GM19324 (cell line): ENCODE data around the gene AP3B1.

Source experiments
- ATAC-seq: cut with Tn5 transposase; IDR thresholded peaks from one replicate; pipeline ENCODE4 v1.9.1; 2021; ENCODE audit warnings: mild to moderate bottlenecking, moderate library complexity; ENCODE audit not compliant: unreplicated experiment, low FRiP score

AP3B1 gene

GRCh38 chr5:78293851-78294247 lies 649 bp downstream of the AP3B1 start:
- no peak for ATAC-seq

DNA sequence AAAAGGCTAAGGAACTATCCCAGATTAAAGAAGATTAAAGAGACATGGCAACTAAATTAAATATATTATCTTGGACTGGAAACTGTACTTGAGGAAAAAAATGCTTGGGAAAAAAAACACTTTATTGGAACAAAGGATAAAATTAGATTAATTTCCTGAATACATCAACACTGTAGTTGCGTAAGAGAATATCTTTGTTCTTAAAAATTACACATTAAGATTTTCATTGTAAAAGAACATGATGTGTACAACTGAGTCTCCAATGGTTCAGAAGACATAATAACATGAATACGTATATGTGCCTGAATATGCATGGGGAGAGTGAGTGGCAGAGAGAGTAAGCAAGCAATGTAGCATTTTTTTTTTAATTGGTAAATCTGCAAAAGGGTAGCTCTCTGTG lies 2.8 kb downstream of the AP3B1 start:
- no peak for ATAC-seq

DNA sequence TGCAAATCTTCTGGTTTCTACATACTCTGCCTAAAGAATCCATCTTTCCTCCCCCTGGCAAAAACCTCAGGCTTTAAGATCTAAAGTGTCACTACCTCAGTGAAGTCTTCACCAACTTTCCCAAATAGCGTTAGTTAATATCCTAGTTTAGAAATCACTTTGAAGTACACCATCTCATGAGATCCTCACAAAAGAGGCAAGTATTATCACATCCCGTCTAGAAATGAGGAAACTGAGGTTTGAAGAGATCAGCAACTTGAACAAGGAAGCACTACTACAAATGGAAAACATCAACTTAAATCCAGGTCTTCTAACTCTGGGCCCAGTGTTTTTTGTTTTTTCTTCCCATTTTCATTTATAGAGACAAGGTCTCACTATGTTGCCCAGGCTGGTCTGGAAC lies 4.6 kb downstream of the AP3B1 start:
- ATAC-seq = no peak

- ATAC-seq = no peak
These were observed 6.3 kb downstream of the AP3B1 start for GRCh38 chr5:78288246-78288645.

DNA sequence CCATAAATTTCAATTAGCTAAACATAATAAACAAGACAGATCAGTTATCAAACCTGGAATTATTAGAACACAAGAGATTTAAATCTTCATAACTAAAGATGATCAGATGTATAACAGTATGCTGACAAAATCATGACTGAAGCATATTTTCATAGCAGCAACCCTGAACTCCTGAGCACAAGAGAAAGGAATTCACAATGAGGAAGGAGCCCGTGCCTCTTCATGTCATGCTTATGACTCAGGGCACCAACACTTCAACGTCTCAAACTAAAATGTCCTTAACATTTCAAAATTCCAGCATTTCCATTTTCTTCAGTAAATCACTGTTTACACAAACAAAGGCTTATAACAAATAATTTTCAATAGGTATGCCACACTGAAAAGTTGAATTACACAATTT lies 6.7 kb downstream of the AP3B1 start:
- ATAC-seq = no peak

DNA sequence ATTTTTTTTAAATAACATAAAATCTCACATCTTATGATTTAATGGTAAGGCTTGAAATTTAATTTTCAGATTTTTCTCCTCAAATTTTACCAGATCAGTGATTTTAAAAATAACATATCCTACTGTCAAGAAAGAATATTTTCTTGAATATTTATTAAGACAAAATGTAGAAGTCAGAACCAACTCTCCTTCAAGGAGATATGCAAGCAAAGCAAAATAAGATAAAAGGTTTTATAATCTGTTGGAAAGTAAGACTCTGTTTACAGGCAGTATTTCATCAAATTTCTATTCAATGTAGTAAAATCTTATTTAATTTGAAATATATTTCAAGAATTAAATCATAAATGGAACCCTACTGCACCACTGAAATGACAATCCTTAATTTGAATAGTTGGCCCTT lies 7.3 kb downstream of the AP3B1 start:
- no peak for ATAC-seq

- ATAC-seq = no peak
These were observed 8.2 kb downstream of the AP3B1 start for GRCh38 chr5:78286290-78286689.

DNA sequence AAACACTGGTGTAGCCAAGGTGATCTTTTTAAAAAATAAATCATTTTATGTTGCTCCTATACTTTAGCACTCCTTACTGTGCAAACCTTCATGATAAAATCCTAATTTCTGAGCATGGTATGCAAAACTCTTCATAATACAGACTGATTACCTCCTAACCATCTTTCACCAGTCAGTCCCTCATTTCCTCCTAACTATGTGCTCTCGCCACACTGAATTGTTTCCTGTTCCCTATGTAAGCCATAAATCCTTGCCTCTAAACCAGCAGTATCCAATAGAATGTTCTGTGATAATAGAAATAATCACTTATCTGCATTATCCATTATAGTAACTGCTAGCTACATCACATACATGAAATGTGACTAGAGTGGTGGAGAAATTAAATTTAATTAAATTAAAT lies 10.7 kb downstream of the AP3B1 start:
- no peak for ATAC-seq

- ATAC-seq = no peak
These were observed 11.4 kb downstream of the AP3B1 start for GRCh38 chr5:78283105-78283504.

DNA sequence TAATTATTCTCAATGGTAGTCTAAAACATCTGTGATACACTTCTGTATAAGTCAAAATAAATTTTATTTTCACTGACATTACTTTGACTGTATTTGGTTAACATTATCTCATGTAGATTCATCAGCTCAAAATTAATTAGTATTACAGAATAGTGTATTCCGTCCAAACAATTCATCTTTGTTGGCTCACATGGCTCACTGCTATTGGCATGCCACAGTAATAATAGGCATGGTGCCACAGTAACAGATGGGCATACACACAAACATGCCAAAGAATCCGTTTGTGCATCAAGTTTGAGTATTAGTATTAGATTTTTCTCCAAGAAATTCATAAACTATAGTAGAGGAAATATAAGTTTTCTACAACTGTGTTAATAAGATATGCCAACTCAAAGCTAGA lies 14.2 kb downstream of the AP3B1 start:
- no peak for ATAC-seq

DNA sequence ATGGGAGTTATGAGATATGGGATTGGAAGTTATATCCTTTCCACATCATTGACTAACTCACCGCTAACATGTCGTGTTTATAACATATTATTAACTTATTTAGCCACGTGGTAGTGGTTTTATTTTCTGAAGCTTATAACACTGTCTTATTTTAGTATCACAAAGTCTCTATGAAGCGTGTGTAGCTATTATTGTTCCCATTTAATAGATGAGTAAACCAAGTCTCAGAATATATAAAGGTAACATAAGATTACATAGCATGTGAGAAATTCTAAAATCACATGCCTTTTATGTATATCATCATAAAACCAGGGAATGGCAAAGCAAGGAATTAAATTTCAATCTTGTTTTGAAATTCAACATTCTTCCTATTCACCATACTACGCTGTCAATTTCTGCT lies 15.3 kb downstream of the AP3B1 start:
- ATAC-seq = no peak

DNA sequence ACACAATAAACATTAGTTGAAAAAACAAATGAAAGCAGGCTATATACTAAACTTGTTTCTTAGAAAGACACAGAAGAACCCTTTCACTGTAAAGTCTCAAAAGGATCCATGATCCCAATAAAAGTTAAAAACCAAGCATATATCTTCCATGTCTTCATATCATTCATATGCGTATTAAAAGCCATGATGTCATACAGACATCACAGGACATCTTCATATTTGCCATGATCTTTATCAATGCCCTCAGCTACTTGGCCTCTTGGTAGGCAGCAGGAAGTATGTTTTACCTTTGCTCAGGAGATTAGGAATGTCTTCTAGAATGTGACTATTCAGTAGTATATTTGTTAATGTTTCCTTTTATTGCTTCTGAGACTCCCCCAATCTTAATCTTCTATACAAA lies 16.8 kb downstream of the AP3B1 start:
- ATAC-seq = no peak

- ATAC-seq = no peak
These were observed 18.4 kb downstream of the AP3B1 start for GRCh38 chr5:78275998-78276543.

DNA sequence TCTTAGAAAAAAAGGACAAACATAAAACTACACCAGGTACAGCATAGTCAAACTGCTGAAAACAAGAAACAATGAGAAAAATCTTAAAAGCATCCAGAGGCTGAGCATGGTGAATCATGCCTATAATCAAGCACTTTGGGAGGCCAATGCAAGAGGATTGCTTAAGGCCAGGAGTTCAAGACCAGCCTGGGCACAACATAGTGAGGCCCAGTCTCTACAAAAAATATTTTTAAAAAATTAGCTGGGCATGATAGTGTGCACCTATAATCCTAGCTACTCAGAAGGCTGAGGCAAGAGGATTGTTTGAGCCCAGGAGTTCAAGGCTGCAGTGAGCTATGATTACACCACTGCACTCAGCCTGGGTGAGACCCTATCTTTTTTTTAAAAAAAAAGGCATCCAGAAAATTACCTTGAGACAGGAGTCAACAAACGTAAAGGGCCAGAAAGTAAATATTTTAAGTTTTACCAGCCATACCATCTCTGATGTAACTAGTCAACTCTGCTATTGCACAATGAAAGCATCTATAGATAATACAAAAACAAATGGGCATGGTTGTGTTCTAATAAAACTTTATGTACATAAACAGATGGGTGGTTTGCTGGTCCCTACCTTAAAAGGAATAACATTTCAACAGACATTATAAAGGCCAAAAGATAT lies 19.8 kb downstream of the AP3B1 start:
- no peak for ATAC-seq

- ATAC-seq = no peak
These were observed 21.1 kb downstream of the AP3B1 start for GRCh38 chr5:78273436-78273835.

- no peak for ATAC-seq
These were observed 22.7 kb downstream of the AP3B1 start for GRCh38 chr5:78271766-78272165.

GRCh38 chr5:78269088-78269703 lies 25.3 kb downstream of the AP3B1 start:
- ATAC-seq = no peak

DNA sequence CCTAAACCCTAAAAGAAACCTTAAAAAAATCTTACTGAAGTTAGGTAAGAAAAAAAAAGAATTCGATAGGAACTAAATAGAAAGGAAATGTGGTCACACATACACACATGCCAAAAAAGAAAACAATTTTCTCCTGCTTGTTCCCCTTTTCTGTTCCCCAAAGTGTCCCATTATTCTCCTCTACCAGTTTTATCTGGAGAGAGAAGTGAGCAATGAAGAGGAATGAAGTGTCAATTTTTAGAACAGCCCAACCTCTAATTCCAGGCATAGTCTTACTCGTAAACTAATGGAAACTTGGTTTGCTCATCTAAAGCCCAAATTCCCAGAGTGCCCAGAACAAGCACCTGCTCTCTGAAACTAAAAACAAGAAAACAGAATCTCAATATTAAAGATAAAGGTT lies 26.1 kb downstream of the AP3B1 start:
- ATAC-seq = no peak

DNA sequence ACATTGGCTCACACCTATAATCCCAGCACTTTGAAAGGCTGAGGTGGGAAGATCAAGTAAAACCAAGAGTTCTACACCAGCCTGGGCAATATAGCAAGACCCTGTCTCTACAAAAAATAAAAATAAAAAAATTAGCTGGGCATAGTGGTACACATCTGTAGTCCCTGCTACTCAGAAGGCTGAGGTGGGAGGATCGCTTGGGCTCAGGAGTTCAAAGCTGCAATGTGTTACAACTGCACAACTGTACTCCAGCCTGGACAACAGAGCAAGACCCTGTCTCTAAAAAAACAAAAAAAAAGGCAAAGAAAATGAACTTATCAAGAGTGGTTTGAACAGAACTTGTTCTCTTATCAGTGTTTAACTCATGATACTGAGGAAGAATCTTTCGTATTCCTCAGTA lies 29.3 kb downstream of the AP3B1 start:
- no peak for ATAC-seq

DNA sequence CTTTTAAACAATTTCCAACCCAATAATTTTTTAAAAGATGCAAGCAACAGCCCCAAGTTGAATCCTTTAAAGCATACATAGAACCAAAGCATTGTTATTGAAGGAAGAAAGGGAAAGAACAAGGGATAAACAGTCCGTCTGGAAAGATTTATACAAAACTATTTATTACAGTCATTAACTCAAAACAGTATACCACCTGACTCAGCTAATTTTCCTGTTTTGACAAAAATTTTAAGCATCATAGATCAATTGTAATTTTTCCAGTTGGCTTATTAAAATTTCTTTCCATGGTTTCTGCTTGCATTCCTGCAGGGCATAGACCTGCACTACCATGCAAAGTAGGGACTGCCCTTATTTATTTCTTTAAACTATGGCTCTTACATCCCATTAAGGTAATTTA lies 29.9 kb downstream of the AP3B1 start:
- ATAC-seq = no peak

DNA sequence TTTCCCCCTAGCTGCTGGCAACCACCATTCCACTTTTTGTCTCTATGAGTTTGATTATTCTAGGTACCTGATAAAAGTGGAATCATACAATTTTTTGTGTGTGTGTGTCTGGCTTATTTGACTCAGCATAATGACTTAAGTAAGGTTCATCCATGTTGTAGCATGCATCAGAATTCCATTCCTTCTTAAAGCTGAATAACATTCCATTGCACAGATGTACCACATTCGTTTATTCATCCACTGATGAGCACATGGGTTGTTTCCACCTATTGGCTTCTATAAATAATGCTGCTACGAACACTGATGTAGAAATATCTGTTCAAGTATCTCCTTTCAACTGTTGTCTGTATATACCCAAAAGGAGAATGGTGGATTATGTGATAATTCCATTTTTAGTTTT lies 33.7 kb downstream of the AP3B1 start:
- no peak for ATAC-seq

GRCh38 chr5:78253201-78253600 lies 41.3 kb downstream of the AP3B1 start:
- no peak for ATAC-seq
